GM21367 (cell line): Measurements from ENCODE around the gene C7.
A peak's percentile ranks its signal among the peaks of the same experiment; 100 is the strongest.
"Not testable (repeated sequence)": the region's sequence is repeated elsewhere in the genome, so short reads cannot be mapped to it uniquely, and the experiment has no call there.

ENCODE experiments used
- ATAC-seq: cut with Tn5 transposase; IDR thresholded peaks from one replicate; pipeline ENCODE4 v1.9.1; 2021; ENCODE audit not compliant: unreplicated experiment

The C7 gene

GRCh38 chr5:40909264-40909663 lies at the start of gene C7:
C7 (plus strand) TSS chr5:40909497; CDS start chr5:40909611, 114 bp downstream.
- ATAC-seq = no peak

GRCh38 chr5:40860711-40861110 lies 48.6 kb upstream of the C7 start:
- no peak for ATAC-seq

- not testable (repeated sequence) for ATAC-seq
Observed at GRCh38 chr5:40865004-40865403, 44.3 kb upstream of the C7 start.

GRCh38 chr5:40866844-40867243 lies 42.5 kb upstream of the C7 start:
- no peak for ATAC-seq

- ATAC-seq = no peak
Observed at GRCh38 chr5:40869384-40869783, 39.9 kb upstream of the C7 start.

GRCh38 chr5:40871177-40871576 lies 38.1 kb upstream of the C7 start:
- no peak for ATAC-seq

GRCh38 chr5:40872253-40872652 lies 37.0 kb upstream of the C7 start:
- ATAC-seq = not testable (repeated sequence)

- no peak for ATAC-seq
Observed at GRCh38 chr5:40873286-40873880, 35.9 kb upstream of the C7 start.

- ATAC-seq = no peak
Observed at GRCh38 chr5:40875958-40876357, 33.3 kb upstream of the C7 start.

GRCh38 chr5:40877371-40877988 lies 31.8 kb upstream of the C7 start:
- no peak for ATAC-seq

GRCh38 chr5:40879163-40879942 lies 29.9 kb upstream of the C7 start:
- ATAC-seq = no peak

- ATAC-seq = no peak
Observed at GRCh38 chr5:40882291-40882690, 27.0 kb upstream of the C7 start.

GRCh38 chr5:40883051-40883450 lies 26.2 kb upstream of the C7 start:
- not testable (repeated sequence) for ATAC-seq

- not testable (repeated sequence) for ATAC-seq
Observed at GRCh38 chr5:40895440-40896425, 13.6 kb upstream of the C7 start.

- peak; percentile 91 for ATAC-seq
Observed at GRCh38 chr5:40904205-40904993, 4.9 kb upstream of the C7 start.

GRCh38 chr5:40904994-40905306 lies 4.3 kb upstream of the C7 start:
- ATAC-seq = no peak

- ATAC-seq = no peak
Observed at GRCh38 chr5:40906351-40906751, 2.9 kb upstream of the C7 start.

GRCh38 chr5:40909723-40910122 lies 426 bp downstream of the C7 start:
- no peak for ATAC-seq

GRCh38 chr5:40911266-40911665 lies 2.0 kb downstream of the C7 start:
- ATAC-seq = no peak

GRCh38 chr5:40914835-40915234 lies 5.5 kb downstream of the C7 start:
- no peak for ATAC-seq
